Measurements from ENCODE around the gene RTP4. TPM values are rescaled to one million over a fixed set of nuclear protein-coding genes. Genes with fewer than 3 reads are reported as not detected.

RTP4 gene
- total and polyA plus RNA-seq, 2 of the 8 experiments (the other 6 are each of a cell fraction or from before 2014, with no cell fraction given): not detected

DNA sequence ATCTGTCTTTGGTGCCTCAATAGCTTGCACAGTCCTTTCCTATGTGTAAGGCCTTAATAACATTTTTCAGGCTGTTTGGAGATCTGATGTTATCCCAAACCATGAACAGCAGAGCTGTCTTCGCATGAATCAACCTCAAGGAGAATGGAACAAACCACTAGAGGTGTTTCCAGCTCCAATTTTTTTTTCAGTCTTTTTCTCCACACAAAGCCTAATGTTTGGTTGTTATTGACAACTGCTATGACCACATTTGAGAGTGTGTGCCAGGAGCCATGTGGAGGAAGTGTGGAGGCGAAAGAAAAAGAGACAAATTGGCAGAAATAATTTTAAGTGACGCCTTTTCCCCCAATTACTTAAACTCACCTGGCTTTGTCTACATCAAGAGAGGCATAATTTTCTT is 38.7 kb downstream of the RTP4 start:
- Histone ChIP-seq H3K9ac (replicated peaks in 1 of 4; ENCODE audit: extremely low read depth in 1 of 4, low read depth in 3 of 4, low read length in 3 of 4) (no peak overlapping the region), H4K5ac (ENCODE audit: insufficient read length, low read depth, low read length) (no peak overlapping the region), H3K4me2 (ENCODE audit: insufficient read depth in 1 of 2, low read depth in 2 of 2, low read length in 2 of 2) (no peak overlapping the region), H3K36me3 (ENCODE audit: control insufficient read depth in 2 of 4, insufficient read depth in 4 of 4, low read length in 3 of 4) (no peaks in the 10 kb centered on the region), H3K79me1 (ENCODE audit: low read depth, low read length) (no peaks in the 10 kb centered on the region), H3K23ac (ENCODE audit: insufficient read length) (no peak overlapping the region), H3K4me3 (ENCODE audit: extremely low read depth in 1 of 4, insufficient read depth in 2 of 4, low read depth in 3 of 4, low read length in 4 of 4) (no peak overlapping the region), H3K23me2 (ENCODE audit: low read depth, low read length) (no peaks in the 10 kb centered on the region), H3K9me3 (ENCODE audit: insufficient read depth in 2 of 2, low read depth in 1 of 2, low read length in 1 of 2) (no peaks in the 10 kb centered on the region), H3K4ac (replicated peaks; ENCODE audit: insufficient read length, low read depth, low read length) (no peak overlapping the region), H4K8ac (ENCODE audit: extremely low read depth, insufficient read depth, low read length) (no peak overlapping the region), H4K91ac (replicated peaks; ENCODE audit: insufficient read length, low read length) (no peak overlapping the region), H2AK5ac (ENCODE audit: low read depth, low read length) (no peak overlapping the region), H2BK15ac (ENCODE audit: low read length) (no peak overlapping the region), H2BK120ac (replicated peaks; ENCODE audit: low read depth, low read length) (no peak overlapping the region), H2BK5ac (ENCODE audit: low read depth, low read length) (no peak overlapping the region), H4K20me1 (replicated peaks in 1 of 2; ENCODE audit: control insufficient read depth in 1 of 2, insufficient read depth in 2 of 2, low read length in 2 of 2) (no peaks in the 10 kb centered on the region), H3K4me1 (replicated peaks in 1 of 4; ENCODE audit: control insufficient read depth in 3 of 4, insufficient read depth in 4 of 4, low read length in 3 of 4) (no peaks in the 10 kb centered on the region), H3K27ac (ENCODE audit: low read depth, low read length) (no peak overlapping the region), H2AFZ (ENCODE audit: low read length) (no peak overlapping the region), H3K27me3 (replicated peaks in 1 of 4; ENCODE audit: control insufficient read depth in 3 of 4, extremely low read depth in 1 of 4, insufficient read depth in 3 of 4, low read length in 3 of 4) (no peaks in the 10 kb centered on the region), H3K14ac (ENCODE audit: insufficient read length) (no peak overlapping the region), H3K18ac (ENCODE audit: extremely low read depth, low read length) (no peak overlapping the region), H2BK20ac (ENCODE audit: low read length) (no peak overlapping the region), H3K79me2 (ENCODE audit: control insufficient read depth in 1 of 2, insufficient read depth in 2 of 2, low read length in 2 of 2) (no peaks in the 10 kb centered on the region), H3K56ac (replicated peaks; ENCODE audit: insufficient read length, low read depth, low read length) (no peak overlapping the region), H2BK12ac (ENCODE audit: low read depth, low read length) (no peak overlapping the region)
- ChIA-PET CTCF (ENCODE audit: partially characterized antibody) (interaction anchor here (1.9 kb wide), 1 partner anchor 88 kb away, joined by 12 read pairs; no protein-coding TSS in a partner anchor), POLR2A (ENCODE audit: partially characterized antibody) (no interaction called here)
- DNase-seq (ENCODE audit: low read depth in 1 of 2, low spot score in 2 of 2) (no peak), FAIRE-seq (no peak)
- 80% methylated on average over 3 of the region's 3 CpGs; no CpG with 5 or more reads in 1 of the 2 experiments for WGBS, 2 experiments (ENCODE audit: extremely low coverage in 1 of 2, insufficient coverage in 1 of 2, insufficient read length in 1 of 2, insufficient replicate concordance in 2 of 2, low coverage in 1 of 2, low lambda C conversion rate in 2 of 2, missing lambda C conversion rate in 1 of 2)
- TF ChIP-seq SP4 (IDR thresholded peaks at IDR 0.05; ENCODE audit: low read length) (no peak), SUZ12 (IDR thresholded peaks at IDR 0.05; ENCODE audit: low read length) (no peak)
